Stimulated activated CD4-positive, alpha-beta T cell treated with anti-CD3 and anti-CD28 coated beads, Interleukin-1b, Interleukin-23, amount 100 ng/mL, for 4 hours (primary cell): ENCODE data around the gene EPG5.

Experiments
- DNase-seq, 2 donors: peaks; one replicate each; pipeline ENCODE4 v3.0.0-alpha.2; 2020; ENCODE audit warnings: low read depth in 2 of 2

The EPG5 gene

GRCh38 chr18:45916302-45916701, 50.8 kb downstream of the EPG5 start:
- no peak for DNase-seq

- DNase-seq, result no peak
These were observed 53.9 kb downstream of the EPG5 start for GRCh38 chr18:45913276-45913675.

- DNase-seq, result peak; percentile 48 to 57
These were observed 56.6 kb downstream of the EPG5 start for GRCh38 chr18:45910405-45911023.

- no peak for DNase-seq
These were observed 65.4 kb downstream of the EPG5 start for GRCh38 chr18:45901654-45902210.

- no peak for DNase-seq
These were observed 66.5 kb downstream of the EPG5 start for GRCh38 chr18:45900623-45901022.

- DNase-seq, result no peak
These were observed 70.1 kb downstream of the EPG5 start for GRCh38 chr18:45896991-45897390.

- DNase-seq, result no peak
These were observed 70.7 kb downstream of the EPG5 start for GRCh38 chr18:45896452-45896851.

GRCh38 chr18:45895339-45895738, 71.8 kb downstream of the EPG5 start:
- no peak for DNase-seq

- no peak for DNase-seq
These were observed 72.3 kb downstream of the EPG5 start for GRCh38 chr18:45894818-45895217.

- no peak for DNase-seq
These were observed 75.3 kb downstream of the EPG5 start for GRCh38 chr18:45891806-45892205.

GRCh38 chr18:45890606-45891005, 76.5 kb downstream of the EPG5 start:
- DNase-seq, result no peak

- DNase-seq, result no peak
These were observed 77.6 kb downstream of the EPG5 start for GRCh38 chr18:45889419-45890064.

- DNase-seq, result no peak
These were observed 79.5 kb downstream of the EPG5 start for GRCh38 chr18:45887585-45887984.

GRCh38 chr18:45880876-45881558, 86.1 kb downstream of the EPG5 start:
- DNase-seq, result no peak

GRCh38 chr18:45879681-45880655, 87.2 kb downstream of the EPG5 start:
- peak; percentile 70 to 74 for DNase-seq

- no peak for DNase-seq
These were observed 89.7 kb downstream of the EPG5 start for GRCh38 chr18:45877403-45877802.

GRCh38 chr18:45876161-45876560, 91.0 kb downstream of the EPG5 start:
- no peak for DNase-seq

GRCh38 chr18:45874491-45875184, 92.5 kb downstream of the EPG5 start:
- DNase-seq, result peak; percentile 27 to 34

GRCh38 chr18:45871431-45872084, 95.6 kb downstream of the EPG5 start:
- DNase-seq, result no peak

- no peak for DNase-seq
These were observed 96.7 kb downstream of the EPG5 start for GRCh38 chr18:45870419-45870818.
